Measurements from ENCODE around the gene MFAP2. TPM values are rescaled to one million over a fixed set of nuclear protein-coding genes. Genes with fewer than 3 reads are reported as not detected.
"Not testable (repeated sequence)": the region's sequence is repeated elsewhere in the genome, so short reads cannot be mapped to it uniquely, and the experiment has no call there.

MFAP2 gene
- total and polyA plus RNA-seq, 7 experiments from 2014 or later, result 0.76 TPM; not detected in 6

GRCh38 chr1:16954579-16954978 is 25.8 kb downstream of the MFAP2 start:
- CTCF ChIA-PET, result no interaction called here
- DNase-seq (no peak), ATAC-seq (no peak)
- Histone ChIP-seq H3K36me3 (ENCODE audit: control insufficient read depth in 2 of 3, insufficient read depth in 3 of 3, low read length in 3 of 3) (peaks cover 0 to 22% (median 0%) of the 10 kb centered on the region in 3 experiments), H3K4me3 (ENCODE audit: low read length) (no peak overlapping the region), H3K9me3 (ENCODE audit: control insufficient read depth in 2 of 3, low read length in 3 of 3) (no peaks in the 10 kb centered on the region), H3K27ac (ENCODE audit: low read depth, low read length) (no peak overlapping the region), H3K27me3 (ENCODE audit: control insufficient read depth in 2 of 2, insufficient read depth in 2 of 2, low read length in 2 of 2) (no peaks in the 10 kb centered on the region), H3K4me1 (ENCODE audit: control insufficient read depth in 2 of 2, insufficient read depth in 2 of 2, low read length in 2 of 2) (no peaks in the 10 kb centered on the region)
- Mint-ChIP-seq H3K4me3 (no peak overlapping the region), H3K4me1 (peaks cover 0 to 5% (median 0%) of the 10 kb centered on the region in 7 donors), H3K36me3 (no peaks in the 10 kb centered on the region), H3K27me3 (no peaks in the 10 kb centered on the region), H3K27ac (no peak overlapping the region), H3K9me3 (no peaks in the 10 kb centered on the region)
- intact Hi-C loops (cut with micrococcal nuclease), result loop anchor here in 1 of 2 donors (10.0 kb wide), 1 partner anchor 280 kb away; no protein-coding TSS in a partner anchor
- POLR2A ChIA-PET, result no interaction called here

GRCh38 chr1:16952376-16952775 is 28.0 kb downstream of the MFAP2 start:
- not testable (repeated sequence) for H3K9me3 ChIP-seq (ENCODE audit: control insufficient read depth in 2 of 3, low read length in 3 of 3); H3K4me1 ChIP-seq (ENCODE audit: control insufficient read depth in 2 of 2, insufficient read depth in 2 of 2, low read length in 2 of 2); H3K4me3 Mint-ChIP-seq; H3K27me3 ChIP-seq (ENCODE audit: control insufficient read depth in 2 of 2, insufficient read depth in 2 of 2, low read length in 2 of 2); H3K27ac Mint-ChIP-seq; DNase-seq; H3K27me3 Mint-ChIP-seq; ATAC-seq; H3K4me3 ChIP-seq (ENCODE audit: low read length); H3K36me3 Mint-ChIP-seq; H3K27ac ChIP-seq (ENCODE audit: low read depth, low read length); H3K4me1 Mint-ChIP-seq; H3K9me3 Mint-ChIP-seq
- ChIA-PET POLR2A (interaction anchor here (0.9 to 1.5 kb wide), 2 partner anchors 8 to 32 kb away, joined by 3 to 6 read pairs; no protein-coding TSS in a partner anchor), CTCF (interaction anchor here (1.0 to 1.9 kb wide), 5 partner anchors 8 to 337 kb away, joined by 3 to 14 read pairs (median 5); no protein-coding TSS in a partner anchor)
- peaks cover 0 to 36% (median 0%) of the 10 kb centered on the region in 3 experiments for H3K36me3 ChIP-seq (ENCODE audit: control insufficient read depth in 2 of 3, insufficient read depth in 3 of 3, low read length in 3 of 3)
- intact Hi-C loops (cut with micrococcal nuclease), result loop anchor here in 1 of 2 donors (10.0 kb wide), 1 partner anchor 282 kb away; no protein-coding TSS in a partner anchor

GRCh38 chr1:16949026-16949425 is 31.4 kb downstream of the MFAP2 start:
- H3K27ac ChIP-seq (ENCODE audit: low read depth, low read length); intact Hi-C loops (cut with micrococcal nuclease); H3K9me3 ChIP-seq (ENCODE audit: control insufficient read depth in 2 of 3, low read length in 3 of 3); H3K27me3 ChIP-seq (ENCODE audit: control insufficient read depth in 2 of 2, insufficient read depth in 2 of 2, low read length in 2 of 2); POLR2A ChIA-PET; H3K27me3 Mint-ChIP-seq; H3K4me1 ChIP-seq (ENCODE audit: control insufficient read depth in 2 of 2, insufficient read depth in 2 of 2, low read length in 2 of 2); ATAC-seq; DNase-seq; H3K4me3 Mint-ChIP-seq; H3K27ac Mint-ChIP-seq; H3K4me1 Mint-ChIP-seq; H3K4me3 ChIP-seq (ENCODE audit: low read length); H3K9me3 Mint-ChIP-seq: not testable (repeated sequence)
- H3K36me3 ChIP-seq (ENCODE audit: control insufficient read depth in 2 of 3, insufficient read depth in 3 of 3, low read length in 3 of 3), result peaks cover 0 to 22% (median 0%) of the 10 kb centered on the region in 3 experiments
- H3K36me3 Mint-ChIP-seq, result peaks cover 0 to 17% (median 4%) of the 10 kb centered on the region in 5 donors
- CTCF ChIA-PET, result interaction anchor here (0.6 to 2.7 kb wide), 2 partner anchors 11 to 288 kb away, joined by 3 to 9 read pairs; no protein-coding TSS in a partner anchor

- intact Hi-C loops (cut with micrococcal nuclease); H3K4me1 ChIP-seq (ENCODE audit: control insufficient read depth in 2 of 2, insufficient read depth in 2 of 2, low read length in 2 of 2); H3K4me3 ChIP-seq (ENCODE audit: low read length); POLR2A ChIA-PET; H3K27me3 ChIP-seq (ENCODE audit: control insufficient read depth in 2 of 2, insufficient read depth in 2 of 2, low read length in 2 of 2); H3K9me3 Mint-ChIP-seq; H3K4me3 Mint-ChIP-seq; DNase-seq; H3K9me3 ChIP-seq (ENCODE audit: control insufficient read depth in 2 of 3, low read length in 3 of 3); H3K4me1 Mint-ChIP-seq; ATAC-seq; H3K27me3 Mint-ChIP-seq; H3K27ac Mint-ChIP-seq; H3K27ac ChIP-seq (ENCODE audit: low read depth, low read length): not testable (repeated sequence)
- CTCF ChIA-PET, result interaction anchor here (2.7 kb wide), 1 partner anchor 12 kb away, joined by 9 read pairs; no protein-coding TSS in a partner anchor
- peaks cover 0 to 29% (median 0%) of the 10 kb centered on the region in 3 experiments for H3K36me3 ChIP-seq (ENCODE audit: control insufficient read depth in 2 of 3, insufficient read depth in 3 of 3, low read length in 3 of 3)
- H3K36me3 Mint-ChIP-seq, result peaks cover 0 to 21% (median 4%) of the 10 kb centered on the region in 5 donors
Observed at GRCh38 chr1:16948282-16948891, 32.0 kb downstream of the MFAP2 start.

GRCh38 chr1:16946646-16947045 is 33.8 kb downstream of the MFAP2 start:
- Mint-ChIP-seq H3K27me3 (no peaks in the 10 kb centered on the region), H3K4me1 (peaks cover 0 to 5% (median 0%) of the 10 kb centered on the region in 7 donors), H3K36me3 (peaks cover 0 to 26% (median 9%) of the 10 kb centered on the region in 5 donors), H3K4me3 (no peak overlapping the region), H3K27ac (no peak overlapping the region), H3K9me3 (no peaks in the 10 kb centered on the region)
- ATAC-seq (no peak), DNase-seq (no peak)
- H3K4me1 ChIP-seq (ENCODE audit: control insufficient read depth in 2 of 2, insufficient read depth in 2 of 2, low read length in 2 of 2), result no peaks in the 10 kb centered on the region
- no peaks in the 10 kb centered on the region for H3K27me3 ChIP-seq (ENCODE audit: control insufficient read depth in 2 of 2, insufficient read depth in 2 of 2, low read length in 2 of 2)
- H3K27ac ChIP-seq (ENCODE audit: low read depth, low read length), result no peak overlapping the region
- ChIA-PET CTCF (no interaction called here), POLR2A (no interaction called here)
- H3K36me3 ChIP-seq (ENCODE audit: control insufficient read depth in 2 of 3, insufficient read depth in 3 of 3, low read length in 3 of 3), result peaks cover 0 to 43% (median 0%) of the 10 kb centered on the region in 3 experiments
- intact Hi-C loops (cut with micrococcal nuclease), result no loop called here
- no peaks in the 10 kb centered on the region for H3K9me3 ChIP-seq (ENCODE audit: control insufficient read depth in 2 of 3, low read length in 3 of 3)
- H3K4me3 ChIP-seq (ENCODE audit: low read length), result no peak overlapping the region

GRCh38 chr1:16946185-16946584 is 34.2 kb downstream of the MFAP2 start:
- CTCF ChIA-PET, H3K9me3 Mint-ChIP-seq: not testable (repeated sequence)

GRCh38 chr1:16945512-16945911 is 34.9 kb downstream of the MFAP2 start:
- H3K27me3 ChIP-seq (ENCODE audit: control insufficient read depth in 2 of 2, insufficient read depth in 2 of 2, low read length in 2 of 2); POLR2A ChIA-PET; H3K27ac ChIP-seq (ENCODE audit: low read depth, low read length); H3K27ac Mint-ChIP-seq; H3K9me3 ChIP-seq (ENCODE audit: control insufficient read depth in 2 of 3, low read length in 3 of 3); H3K4me3 Mint-ChIP-seq; H3K4me1 Mint-ChIP-seq; intact Hi-C loops (cut with micrococcal nuclease); DNase-seq; CTCF ChIA-PET; H3K9me3 Mint-ChIP-seq; H3K4me1 ChIP-seq (ENCODE audit: control insufficient read depth in 2 of 2, insufficient read depth in 2 of 2, low read length in 2 of 2); H3K4me3 ChIP-seq (ENCODE audit: low read length); H3K27me3 Mint-ChIP-seq: not testable (repeated sequence)
- ATAC-seq, result peak; percentile 12
- H3K36me3 ChIP-seq (ENCODE audit: control insufficient read depth in 2 of 3, insufficient read depth in 3 of 3, low read length in 3 of 3), result peaks cover 0 to 44% (median 0%) of the 10 kb centered on the region in 3 experiments
- peaks cover 0 to 30% (median 12%) of the 10 kb centered on the region in 5 donors for H3K36me3 Mint-ChIP-seq

More at GRCh38 chr1:16946185-16946584, 34.2 kb downstream of the MFAP2 start:
- POLR2A ChIA-PET; H3K9me3 ChIP-seq (ENCODE audit: control insufficient read depth in 2 of 3, low read length in 3 of 3); H3K27me3 Mint-ChIP-seq; DNase-seq; H3K4me3 Mint-ChIP-seq; H3K4me1 Mint-ChIP-seq; H3K27ac ChIP-seq (ENCODE audit: low read depth, low read length); H3K4me1 ChIP-seq (ENCODE audit: control insufficient read depth in 2 of 2, insufficient read depth in 2 of 2, low read length in 2 of 2); H3K4me3 ChIP-seq (ENCODE audit: low read length); H3K27me3 ChIP-seq (ENCODE audit: control insufficient read depth in 2 of 2, insufficient read depth in 2 of 2, low read length in 2 of 2); intact Hi-C loops (cut with micrococcal nuclease); H3K27ac Mint-ChIP-seq: not testable (repeated sequence)
- peak; percentile 13 for ATAC-seq
- peaks cover 0 to 44% (median 0%) of the 10 kb centered on the region in 3 experiments for H3K36me3 ChIP-seq (ENCODE audit: control insufficient read depth in 2 of 3, insufficient read depth in 3 of 3, low read length in 3 of 3)
- H3K36me3 Mint-ChIP-seq, result peaks cover 0 to 26% (median 9%) of the 10 kb centered on the region in 5 donors
